ENCODE measurements around the gene CNTN1.

DNA sequence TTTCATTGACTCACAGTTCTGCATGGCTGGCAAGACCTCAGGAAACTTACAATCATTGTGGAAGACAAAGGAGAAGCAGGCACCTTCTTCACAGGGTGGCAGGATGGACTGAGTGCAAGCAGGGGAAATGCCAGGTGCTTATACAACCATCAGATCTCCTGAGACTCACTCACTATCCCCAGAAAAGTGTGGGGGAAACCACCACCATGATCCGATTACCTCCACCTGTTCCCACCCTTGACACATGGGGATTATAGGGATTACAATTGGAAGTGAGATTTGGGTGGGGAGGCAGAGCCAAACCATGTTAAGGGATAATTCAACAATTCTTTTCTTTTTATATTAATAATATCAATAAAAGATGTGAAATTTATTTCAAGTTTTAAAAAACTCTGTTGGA, 34.1 kb downstream of the CNTN1 start:
- TF ChIP-seq EZH2 (IDR thresholded peaks at IDR 0.05; ENCODE audit: borderline replicate concordance) (no peak), EZH2phosphoT487 (IDR thresholded peaks at IDR 0.05; ENCODE audit: low read depth, severe bottlenecking, unreplicated experiment) (no peak)
- TF ChIP-seq, protein P1, sequence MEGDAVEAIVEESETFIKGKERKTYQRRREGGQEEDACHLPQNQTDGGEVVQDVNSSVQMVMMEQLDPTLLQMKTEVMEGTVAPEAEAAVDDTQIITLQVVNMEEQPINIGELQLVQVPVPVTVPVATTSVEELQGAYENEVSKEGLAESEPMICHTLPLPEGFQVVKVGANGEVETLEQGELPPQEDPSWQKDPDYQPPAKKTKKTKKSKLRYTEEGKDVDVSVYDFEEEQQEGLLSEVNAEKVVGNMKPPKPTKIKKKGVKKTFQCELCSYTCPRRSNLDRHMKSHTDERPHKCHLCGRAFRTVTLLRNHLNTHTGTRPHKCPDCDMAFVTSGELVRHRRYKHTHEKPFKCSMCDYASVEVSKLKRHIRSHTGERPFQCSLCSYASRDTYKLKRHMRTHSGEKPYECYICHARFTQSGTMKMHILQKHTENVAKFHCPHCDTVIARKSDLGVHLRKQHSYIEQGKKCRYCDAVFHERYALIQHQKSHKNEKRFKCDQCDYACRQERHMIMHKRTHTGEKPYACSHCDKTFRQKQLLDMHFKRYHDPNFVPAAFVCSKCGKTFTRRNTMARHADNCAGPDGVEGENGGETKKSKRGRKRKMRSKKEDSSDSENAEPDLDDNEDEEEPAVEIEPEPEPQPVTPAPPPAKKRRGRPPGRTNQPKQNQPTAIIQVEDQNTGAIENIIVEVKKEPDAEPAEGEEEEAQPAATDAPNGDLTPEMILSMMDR (IDR thresholded peaks at IDR 0.05; ENCODE audit: poor library complexity) = no peak

Data from hepatocyte (in vitro differentiated cells).